Upper lobe of left lung (tissue), 6 donors: ENCODE results near the gene CMC2. TPM values are rescaled to one million over a fixed set of nuclear protein-coding genes. Genes with fewer than 3 reads are reported as not detected.

Source experiments
- ATAC-seq, 2 donors: fragments of 200-7000 bp; cut with Tn5 transposase; one replicate each; pipeline ENCODE4 v1.9.1; 2022; ENCODE audit warnings: mild to moderate bottlenecking in 2 of 2, moderate library complexity in 2 of 2; ENCODE audit not compliant: low FRiP score in 2 of 2
- DNase-seq, 2 donors: peaks; one replicate each; pipeline ENCODE4 v3.0.0-alpha.2; 2019 to 2020
- H3K27ac ChIP-seq, 4 donors: fragments of 200-600 bp; sonication (generic); one replicate each; pipeline ENCODE4 v1.5.1; 2016 to 2019
- H3K27me3 ChIP-seq, 4 donors: fragments of 200-600 bp; sonication (generic); one replicate each; pipeline ENCODE4 v1.5.1; 2017 to 2019
- H3K36me3 ChIP-seq, 4 donors: fragments of 200-600 bp; sonication (generic); one replicate each; pipeline ENCODE4 v1.5.1; 2016 to 2019
- H3K4me1 ChIP-seq, 4 donors: fragments of 200-600 bp; sonication (generic); one replicate each; pipeline ENCODE4 v1.5.1; 2018 to 2019
- H3K4me3 ChIP-seq, 4 donors: fragments of 200-600 bp; sonication (generic); one replicate each; pipeline ENCODE4 v1.5.1; 2017 to 2019; ENCODE audit warnings: mild to moderate bottlenecking in 2 of 4, moderate library complexity in 1 of 4
- H3K9me3 ChIP-seq, 4 donors: fragments of 200-600 bp; sonication (generic); one replicate each; pipeline ENCODE4 v1.5.1; 2018 to 2019
- CTCF ChIP-seq, 6 experiments: fragments of 450-650 bp in 4 of 6; fragments of 200-600 bp in 2 of 6; sonication (generic) in 2 of 6; IDR thresholded peaks; one replicate each; pipeline ENCODE4 v1.5.1; 2016 to 2019; ENCODE audit warnings: antibody characterized with exemption in 6 of 6
- EP300 ChIP-seq, 4 donors: sonication (generic); formaldehyde crosslinking; IDR thresholded peaks; one replicate each; pipeline ENCODE4 v1.5.1; 2017; ENCODE audit warnings: antibody characterized with exemption in 4 of 4, control low read depth in 2 of 4
- POLR2A ChIP-seq, 4 donors: fragments of 450-650 bp; IDR thresholded peaks; one replicate each; pipeline ENCODE4 v1.5.1; 2016 to 2017; ENCODE audit warnings: antibody characterized with exemption in 4 of 4, mild to moderate bottlenecking in 2 of 4
- POLR2AphosphoS5 ChIP-seq, 2 donors: sonication (generic); formaldehyde crosslinking; IDR thresholded peaks; one replicate each; pipeline ENCODE4 v1.5.1; 2017; ENCODE audit warnings: antibody characterized with exemption in 2 of 2
- WGBS, 2 donors: methylation state at CpG; one replicate each; pipeline ENCODE4 v1.1.5; 2017 to 2018; 5-methylcytosine and 5-hydroxymethylcytosine counted together
- total RNA-seq, 6 donors: library from RNA; depleted of rRNA in 4 of 6; stranded (reverse); fragments of >200 nt in 4 of 6; gene quantifications; one replicate each; pipeline versions ENCODE4 v1.1.0 to v1.2.1, GENCODE V29; 2016 to 2021
- donor health status: DM: no; HTN: no; CAD: no; lungs with moderate emphysema.
- donor health status: DM: no; HTN: yes; CAD: no; lungs with severe emphysema.

Gene CMC2
- total RNA-seq, 6 donors from 2014 or later: 9.8 to 51.7 (median 33.9) TPM

DNA sequence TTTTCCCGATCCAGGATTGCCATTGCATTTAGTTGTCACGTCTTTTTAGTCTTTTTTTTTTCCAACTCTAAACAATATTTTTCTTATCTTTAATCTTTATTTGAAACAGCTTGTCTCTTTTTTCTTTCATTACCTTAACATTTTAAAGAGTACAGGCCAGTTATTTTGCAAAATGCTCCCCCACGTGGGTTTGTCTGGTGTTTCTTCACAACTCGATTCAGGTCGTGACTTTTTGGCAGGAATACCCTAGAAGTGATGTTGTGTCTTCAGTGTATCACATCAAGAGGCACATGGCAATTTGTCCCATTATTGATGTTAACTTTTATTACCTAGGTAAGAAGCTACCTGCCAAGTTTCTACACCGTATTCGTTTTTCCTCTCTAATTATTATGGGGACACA, 17.9 kb downstream of the CMC2 start:
- Histone ChIP-seq H3K27me3 (no peaks in the 10 kb centered on the region), H3K36me3 (peaks cover 0 to 5% (median 2%) of the 10 kb centered on the region in 4 donors), H3K4me3 (no peak overlapping the region), H3K4me1 (no peaks in the 10 kb centered on the region), H3K9me3 (no peaks in the 10 kb centered on the region), H3K27ac (no peak overlapping the region)
- TF ChIP-seq EP300 (IDR thresholded peaks at IDR 0.05): no peak
- ATAC-seq: no peak
- whole genome bisulfite sequencing, 2 donors: 75 to 76% methylated on average over 7 of the region's 7 CpGs
- DNase-seq: no peak

DNA sequence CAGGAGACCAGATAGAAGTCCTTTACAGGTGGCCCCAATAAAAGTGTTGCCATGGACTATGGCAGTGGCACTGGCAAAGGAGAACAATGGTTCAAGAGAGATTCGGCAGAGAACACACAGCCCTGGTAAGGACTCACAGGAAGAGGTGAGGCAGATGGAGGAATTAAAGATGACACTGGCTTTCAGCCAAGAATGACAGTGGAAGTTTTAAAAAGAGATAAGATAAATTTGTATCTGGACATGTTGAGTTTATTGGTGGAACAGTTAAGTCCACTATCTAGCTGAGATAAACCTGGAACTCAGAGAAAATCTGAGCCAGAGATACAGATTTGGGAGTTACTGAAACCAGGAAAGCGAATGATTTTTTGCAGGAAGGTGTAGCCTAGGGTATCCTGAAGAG, 20.1 kb downstream of the CMC2 start:
- H3K27me3 ChIP-seq: no peaks in the 10 kb centered on the region
- peaks cover 0 to 5% (median 2%) of the 10 kb centered on the region in 4 donors for H3K36me3 ChIP-seq
- no peak overlapping the region for H3K27ac ChIP-seq
- 71 to 75% methylated on average over 2 of the region's 2 CpGs for WGBS, 2 donors
- DNase-seq: no peak
- no peak for TF ChIP-seq POLR2A (IDR thresholded peaks at IDR 0.05)
- TF ChIP-seq EP300 (IDR thresholded peaks at IDR 0.05): no peak
- TF ChIP-seq CTCF (IDR thresholded peaks at IDR 0.05): no peak
- no peak for TF ChIP-seq POLR2AphosphoS5 (IDR thresholded peaks at IDR 0.05)
- no peaks in the 10 kb centered on the region for H3K9me3 ChIP-seq
- no peak for ATAC-seq
- no peaks in the 10 kb centered on the region for H3K4me1 ChIP-seq
- H3K4me3 ChIP-seq: no peak overlapping the region

GRCh38 chr16:80985611-80986010, 21.1 kb downstream of the CMC2 start:
- DNase-seq (no peak), ATAC-seq (no peak)
- WGBS, 2 donors: 34 to 47% methylated on average over 2 of the region's 2 CpGs
- H3K27ac ChIP-seq: no peak overlapping the region
- no peaks in the 10 kb centered on the region for H3K27me3 ChIP-seq
- H3K4me3 ChIP-seq: no peak overlapping the region
- no peaks in the 10 kb centered on the region for H3K9me3 ChIP-seq
- H3K4me1 ChIP-seq: no peaks in the 10 kb centered on the region
- peaks cover 0 to under 1% (median 0%) of the 10 kb centered on the region in 4 donors for H3K36me3 ChIP-seq
- TF ChIP-seq EP300 (IDR thresholded peaks at IDR 0.05) (no peak), CTCF (IDR thresholded peaks at IDR 0.05) (no peak), POLR2A (IDR thresholded peaks at IDR 0.05) (no peak), POLR2AphosphoS5 (IDR thresholded peaks at IDR 0.05) (no peak)

DNA sequence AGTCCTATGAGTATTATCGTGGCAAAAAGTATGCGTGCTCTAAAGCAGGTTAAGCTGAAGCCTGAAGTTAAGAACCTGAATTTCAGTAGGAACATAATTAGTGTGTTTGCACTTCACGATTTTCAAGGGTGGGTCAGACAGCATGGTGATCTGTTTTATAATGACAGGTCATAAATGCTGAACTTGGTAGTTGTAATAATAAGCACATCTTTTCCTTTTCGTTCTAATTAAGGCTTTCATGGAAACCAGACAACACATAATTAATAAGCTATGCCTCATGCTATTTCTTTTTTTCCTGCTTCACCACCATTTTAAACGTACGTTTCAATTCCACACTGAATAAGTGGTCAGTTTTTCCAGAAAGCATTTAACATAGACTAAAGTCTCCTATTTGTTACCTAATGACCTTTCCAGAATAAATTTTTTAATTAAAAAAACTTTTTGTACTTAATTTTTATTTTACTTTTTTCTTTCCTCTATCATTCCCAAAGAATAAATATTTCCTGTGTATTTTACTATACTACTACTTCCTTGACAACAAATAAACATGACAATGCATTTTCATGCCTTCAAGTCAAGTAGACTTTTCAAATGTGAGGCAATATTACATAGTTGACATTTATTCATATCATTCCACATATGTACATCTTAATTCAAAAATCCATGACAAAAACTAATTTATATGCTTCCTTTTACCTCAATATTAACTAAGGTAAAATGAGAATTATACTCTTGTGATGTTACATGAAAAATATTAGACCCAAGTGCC, 22.4 kb downstream of the CMC2 start:
- H3K27me3 ChIP-seq: no peaks in the 10 kb centered on the region
- no peaks in the 10 kb centered on the region for H3K4me1 ChIP-seq
- no peak overlapping the region for H3K27ac ChIP-seq
- H3K9me3 ChIP-seq: no peaks in the 10 kb centered on the region
- no peak overlapping the region for H3K4me3 ChIP-seq
- H3K36me3 ChIP-seq: peaks cover 0 to 8% (median 7%) of the 10 kb centered on the region in 4 donors
- ATAC-seq (no peak), DNase-seq (no peak)
- TF ChIP-seq CTCF (IDR thresholded peaks at IDR 0.05): no peak
- no peak for TF ChIP-seq POLR2AphosphoS5 (IDR thresholded peaks at IDR 0.05)
- TF ChIP-seq EP300 (IDR thresholded peaks at IDR 0.05): no peak
- no peak for TF ChIP-seq POLR2A (IDR thresholded peaks at IDR 0.05)
- 89 to 92% methylated on average over 6 of the region's 6 CpGs for WGBS, 2 donors

GRCh38 chr16:80982646-80983045, 24.0 kb downstream of the CMC2 start:
- Histone ChIP-seq H3K27ac (no peak overlapping the region), H3K36me3 (peaks cover 0 to 8% (median 7%) of the 10 kb centered on the region in 4 donors), H3K27me3 (no peaks in the 10 kb centered on the region), H3K9me3 (no peaks in the 10 kb centered on the region), H3K4me3 (no peak overlapping the region), H3K4me1 (no peaks in the 10 kb centered on the region)
- DNase-seq (no peak), ATAC-seq (no peak)
- 71 to 72% methylated on average over 4 of the region's 4 CpGs for WGBS, 2 donors
- TF ChIP-seq EP300 (IDR thresholded peaks at IDR 0.05): no peak
- TF ChIP-seq POLR2AphosphoS5 (IDR thresholded peaks at IDR 0.05): no peak
- TF ChIP-seq POLR2A (IDR thresholded peaks at IDR 0.05): no peak
- TF ChIP-seq CTCF (IDR thresholded peaks at IDR 0.05): no peak
